H1 (cell line): ENCODE data around the gene CHD5. TPM values are rescaled to one million over a fixed set of nuclear protein-coding genes. Genes with fewer than 3 reads are reported as not detected.

Experiments
- CTCF ChIA-PET: fragments of 300-600 bp; sonication (Branson Sonifier 250); formaldehyde crosslinking; loops from one replicate; lab custom pipeline; 2021; ENCODE audit not compliant: partially characterized antibody; lab: Charles Lee
- POLR2A ChIA-PET: fragments of 300-600 bp; sonication (Branson Sonifier 250); formaldehyde crosslinking; loops from one replicate; lab custom pipeline; 2021; ENCODE audit warnings: inconsistent platforms; ENCODE audit not compliant: partially characterized antibody; lab: Charles Lee
- DNase-seq, 2 experiments: peaks; one replicate each; pipeline versions ENCODE4 v3.0.0 to v3.0.0-alpha.2; 2010 to 2022; ENCODE audit warnings: low spot score in 2 of 2, low read depth in 1 of 2, mixed read lengths in 1 of 2
- FAIRE-seq: peaks from 2 replicates; lab custom pipeline; 2011; peaks lifted over from hg19 to GRCh38; lab: Jason Lieb, UNC
- H2AFZ ChIP-seq: 2 replicates; pipeline ENCODE4 v1.8.1; 2012; ENCODE audit warnings: low read length, inconsistent platforms
- H2AK5ac ChIP-seq: 2 replicates; pipeline ENCODE4 v1.6.1; 2013; ENCODE audit warnings: low read depth, low read length
- H2BK120ac ChIP-seq: replicated peaks from 2 replicates; pipeline ENCODE3; 2013; ENCODE audit warnings: low read depth, low read length, inconsistent platforms
- H2BK12ac ChIP-seq: 2 replicates; pipeline ENCODE4 v1.6.1; 2013; ENCODE audit warnings: low read depth, low read length
- H2BK15ac ChIP-seq: 2 replicates; pipeline ENCODE4 v1.6.1; 2013; ENCODE audit warnings: low read length
- H2BK20ac ChIP-seq: 2 replicates; pipeline ENCODE4 v1.6.1; 2013; ENCODE audit warnings: low read length
- H2BK5ac ChIP-seq: 2 replicates; pipeline ENCODE4 v1.6.1; 2013; ENCODE audit warnings: low read depth, low read length
- H3K14ac ChIP-seq: 2 replicates; pipeline ENCODE4 v1.6.1; 2013; ENCODE audit warnings: inconsistent platforms; ENCODE audit not compliant: insufficient read length
- H3K18ac ChIP-seq: 2 replicates; pipeline ENCODE4 v1.6.1; 2013; ENCODE audit warnings: low read length; ENCODE audit errors: extremely low read depth
- H3K23ac ChIP-seq: 2 replicates; pipeline ENCODE4 v1.6.1; 2013; ENCODE audit warnings: inconsistent platforms; ENCODE audit not compliant: insufficient read length
- H3K23me2 ChIP-seq: 2 replicates; pipeline ENCODE4 v1.6.1; 2013; ENCODE audit warnings: low read depth, low read length
- H3K27ac ChIP-seq: 2 replicates; pipeline ENCODE4 v1.6.1; 2011; ENCODE audit warnings: low read depth, low read length, inconsistent platforms
- H3K27me3 ChIP-seq, 4 experiments: replicated peaks in 1 of 4; 1 replicate in 1 of 4; 2 replicates in 3 of 4; pipeline versions ENCODE4 v1.6.1 to v1.8.1; 2011 to 2013; ENCODE audit warnings: low read length in 3 of 4, mild to moderate bottlenecking in 3 of 4, inconsistent platforms in 2 of 4, mixed read lengths in 2 of 4, moderate library complexity in 1 of 4; ENCODE audit not compliant: control insufficient read depth in 3 of 4, insufficient read depth in 3 of 4; ENCODE audit errors: extremely low read depth in 1 of 4
- H3K36me3 ChIP-seq, 4 experiments: 2 replicates each; pipeline versions ENCODE4 v1.6.1 to v1.8.1; 2011 to 2013; ENCODE audit warnings: mild to moderate bottlenecking in 4 of 4, low read length in 3 of 4, moderate library complexity in 2 of 4, control low read depth in 1 of 4, inconsistent platforms in 1 of 4; ENCODE audit not compliant: insufficient read depth in 4 of 4, control insufficient read depth in 2 of 4
- H3K4ac ChIP-seq: replicated peaks from 2 replicates; pipeline ENCODE3; 2013; ENCODE audit warnings: low read length, low read depth, mixed read lengths, inconsistent platforms; ENCODE audit not compliant: insufficient read length
- H3K4me1 ChIP-seq, 4 experiments: replicated peaks in 1 of 4; 1 replicate in 1 of 4; 2 replicates in 3 of 4; pipeline versions ENCODE4 v1.6.1 to v1.8.1; 2011 to 2013; ENCODE audit warnings: low read length in 3 of 4, inconsistent platforms in 2 of 4, mixed read lengths in 1 of 4; ENCODE audit not compliant: insufficient read depth in 4 of 4, control insufficient read depth in 3 of 4
- H3K4me2 ChIP-seq, 2 experiments: 2 replicates each; pipeline versions ENCODE4 v1.6.1 to v1.8.1; 2011 to 2013; ENCODE audit warnings: low read depth in 2 of 2, low read length in 2 of 2, control low read depth in 1 of 2, inconsistent platforms in 1 of 2, mild to moderate bottlenecking in 1 of 2; ENCODE audit not compliant: insufficient read depth in 1 of 2
- H3K4me3 ChIP-seq, 4 experiments: fragments of 200-600, 300-600 bp in 1 of 4; sonication (generic), shearing (Covaris generic), sonication (Bioruptor Twin) in 1 of 4; 2 replicates each; pipeline versions ENCODE4 v1.5.1 to v1.8.1; 2011 to 2016; ENCODE audit warnings: low read length in 4 of 4, low read depth in 3 of 4, control low read depth in 2 of 4, inconsistent platforms in 2 of 4, mild to moderate bottlenecking in 2 of 4, mixed read lengths in 1 of 4, moderate library complexity in 1 of 4; ENCODE audit not compliant: insufficient read depth in 2 of 4; ENCODE audit errors: extremely low read depth in 1 of 4
- H3K56ac ChIP-seq: replicated peaks from 2 replicates; pipeline ENCODE3; 2013; ENCODE audit warnings: low read depth, mild to moderate bottlenecking, mixed read lengths, low read length, inconsistent platforms; ENCODE audit not compliant: insufficient read length
- H3K79me1 ChIP-seq: 2 replicates; pipeline ENCODE4 v1.6.1; 2013; ENCODE audit warnings: low read depth, low read length, control low read depth
- H3K79me2 ChIP-seq, 2 experiments: 2 replicates each; pipeline versions ENCODE4 v1.6.1 to v1.8.1; 2012 to 2013; ENCODE audit warnings: low read length in 2 of 2, mild to moderate bottlenecking in 2 of 2, inconsistent platforms in 1 of 2; ENCODE audit not compliant: insufficient read depth in 2 of 2, control insufficient read depth in 1 of 2
- H3K9ac ChIP-seq, 4 experiments: replicated peaks in 1 of 4; 1 replicate in 1 of 4; 2 replicates in 3 of 4; pipeline versions ENCODE4 v1.6.1 to v1.8.1; 2011 to 2013; ENCODE audit warnings: low read depth in 3 of 4, low read length in 3 of 4, control low read depth in 2 of 4, mild to moderate bottlenecking in 2 of 4, moderate library complexity in 2 of 4, inconsistent platforms in 1 of 4; ENCODE audit errors: extremely low read depth in 1 of 4
- H3K9me3 ChIP-seq, 2 experiments: 2 replicates each; pipeline versions ENCODE4 v1.6.1 to v1.8.1; 2012 to 2013; ENCODE audit warnings: mild to moderate bottlenecking in 2 of 2, moderate library complexity in 2 of 2, control low read depth in 1 of 2, inconsistent platforms in 1 of 2, low read depth in 1 of 2, low read length in 1 of 2, mixed read lengths in 1 of 2; ENCODE audit not compliant: insufficient read depth in 2 of 2
- H4K20me1 ChIP-seq, 2 experiments: replicated peaks in 1 of 2; 2 replicates each; pipeline versions ENCODE3 to v1.8.1; 2011 to 2013; ENCODE audit warnings: inconsistent platforms in 2 of 2, low read length in 2 of 2, mild to moderate bottlenecking in 1 of 2; ENCODE audit not compliant: insufficient read depth in 2 of 2, control insufficient read depth in 1 of 2
- H4K5ac ChIP-seq: 2 replicates; pipeline ENCODE4 v1.6.1; 2013; ENCODE audit warnings: low read length, low read depth, mixed read lengths, inconsistent platforms; ENCODE audit not compliant: insufficient read length
- H4K8ac ChIP-seq: 2 replicates; pipeline ENCODE4 v1.8.0; 2013; ENCODE audit warnings: mild to moderate bottlenecking, moderate library complexity, low read length, inconsistent platforms; ENCODE audit not compliant: insufficient read depth; ENCODE audit errors: extremely low read depth
- H4K91ac ChIP-seq: replicated peaks from 2 replicates; pipeline ENCODE3; 2013; ENCODE audit warnings: low read length, mixed read lengths, inconsistent platforms; ENCODE audit not compliant: insufficient read length
- ASH2L ChIP-seq: fragments of 200-600, 300-600 bp; sonication (generic); IDR thresholded peaks from one replicate; pipeline ENCODE4 v1.7.1; 2017; ENCODE audit warnings: low read length
- ATF2 ChIP-seq: IDR thresholded peaks from 2 replicates; pipeline ENCODE4 v1.6.1; 2012; ENCODE audit warnings: low read length, inconsistent platforms
- POLR2A ChIP-seq, 2 experiments: IDR thresholded peaks; 1 replicate in 1 of 2; 2 replicates in 1 of 2; pipeline ENCODE4 v1.6.1; 2011; ENCODE audit warnings: low read depth in 2 of 2, low read length in 2 of 2, mild to moderate bottlenecking in 2 of 2; ENCODE audit errors: control extremely low read depth in 1 of 2
- POLR2AphosphoS5 ChIP-seq: IDR thresholded peaks from 2 replicates; pipeline ENCODE4 v1.6.1; 2011; ENCODE audit warnings: low read depth, low read length
- POU5F1 ChIP-seq: IDR thresholded peaks from 2 replicates; pipeline ENCODE4 v1.6.1; 2011; ENCODE audit warnings: low read depth, mild to moderate bottlenecking, low read length, moderate library complexity
- RFX5 ChIP-seq: IDR thresholded peaks from 2 replicates; pipeline ENCODE4 v1.6.1; 2011; ENCODE audit warnings: low read depth, low read length, improper control_type of control experiment, borderline replicate concordance
- SP1 ChIP-seq: IDR thresholded peaks from 2 replicates; pipeline ENCODE4 v1.6.1; 2011; ENCODE audit warnings: low read depth, low read length
- SP2 ChIP-seq: IDR thresholded peaks from 2 replicates; pipeline ENCODE4 v1.6.1; 2012; ENCODE audit warnings: mild to moderate bottlenecking, low read length, inconsistent platforms
- ZNF274 ChIP-seq: IDR thresholded peaks from 2 replicates; pipeline ENCODE4 v1.7.0; 2012; ENCODE audit warnings: low read length, borderline replicate concordance; ENCODE audit errors: extremely low read depth
- WGBS, 2 experiments: shearing (Covaris generic) in 1 of 2; methylation state at CpG; one replicate each; pipeline versions ENCODE4 v1.1.6 to v1.1.7; 2013 to 2015; ENCODE audit warnings: low lambda C conversion rate in 2 of 2, mixed read lengths in 2 of 2, inconsistent platforms in 1 of 2, low coverage in 1 of 2, missing lambda C conversion rate in 1 of 2; ENCODE audit not compliant: insufficient replicate concordance in 2 of 2, insufficient coverage in 1 of 2, insufficient read length in 1 of 2; ENCODE audit errors: extremely low coverage in 1 of 2, missing lambda C conversion rate in 1 of 2; 5-methylcytosine and 5-hydroxymethylcytosine counted together
- polyA plus RNA-seq, 7 experiments: library from polyadenylated mRNA; depleted of rRNA in 3 of 7; stranded (reverse) in 5 of 7; unstranded in 2 of 7; fragments of >200 nt in 5 of 7; fragments of 200-250 nt in 2 of 7; gene quantifications; 1 replicate in 5 of 7; 2 replicates in 1 of 7; 4 replicates in 1 of 7; pipeline versions ENCODE4 v1.2.1 to v1.2.3, GENCODE V29; 2011 to 2013; ENCODE audit warnings: missing spikeins in 2 of 7, mixed read lengths in 2 of 7
- total RNA-seq: library from RNA; stranded (reverse); fragmentation: NEBNext Ultra II Directional; extraction: Animal tissue kit (Norgen Biotek cat#: 25700); gene quantifications from 2 replicates; pipeline ENCODE4 v1.2.1, GENCODE V29; 2021

CHD5 gene
- total and polyA plus RNA-seq, 2 of the 8 experiments (the other 6 are each of a cell fraction or from before 2014, with no cell fraction given), result 0.42 to 1.8 TPM

GRCh38 chr1:6136516-6137220 lies 43.5 kb downstream of the CHD5 start:
- no peak overlapping the region for H3K4me3 ChIP-seq
- no peak overlapping the region for H2BK12ac ChIP-seq
- H4K8ac ChIP-seq, result no peak overlapping the region
- FAIRE-seq (no peak), DNase-seq (no peak)
- H3K4ac ChIP-seq, result no peak overlapping the region
- WGBS, 2 experiments, result 82% methylated on average over 16 of the region's 16 CpGs; no CpG with 5 or more reads in 1 of the 2 experiments
- H3K9ac ChIP-seq, result no peak overlapping the region
- H3K23ac ChIP-seq, result no peak overlapping the region
- no peak overlapping the region for H3K4me2 ChIP-seq
- H3K27me3 ChIP-seq, result no peaks in the 10 kb centered on the region
- no peaks in the 10 kb centered on the region for H4K20me1 ChIP-seq
- no peak overlapping the region for H3K27ac ChIP-seq
- POLR2A ChIA-PET, result interaction anchor here (1.1 to 1.7 kb wide), 2 partner anchors 28 to 37 kb away, joined by 3 to 4 read pairs; no protein-coding TSS in a partner anchor
- H3K14ac ChIP-seq, result no peak overlapping the region
- H3K9me3 ChIP-seq, result no peaks in the 10 kb centered on the region; a peak in 1 of 4 replicates
- H2AK5ac ChIP-seq, result no peak overlapping the region
- H2BK5ac ChIP-seq, result no peak overlapping the region
- no peaks in the 10 kb centered on the region for H3K79me1 ChIP-seq
- H2BK120ac ChIP-seq, result no peak overlapping the region
- H4K91ac ChIP-seq, result no peak overlapping the region
- no peaks in the 10 kb centered on the region for H3K79me2 ChIP-seq
- no peaks in the 10 kb centered on the region for H3K36me3 ChIP-seq
- no peak overlapping the region for H3K56ac ChIP-seq
- H2BK20ac ChIP-seq, result no peak overlapping the region
- H3K23me2 ChIP-seq, result no peaks in the 10 kb centered on the region
- H3K18ac ChIP-seq, result no peak overlapping the region
- CTCF ChIA-PET, result interaction anchor here (0.7 to 4.0 kb wide), 22 partner anchors 9 to 272 kb away, joined by 3 to 16 read pairs (median 4); no protein-coding TSS in a partner anchor
- H3K4me1 ChIP-seq, result no peaks in the 10 kb centered on the region
- TF ChIP-seq ZNF274, result no peak
- no peak for TF ChIP-seq POU5F1
- TF ChIP-seq POLR2AphosphoS5, result no peak
- no peak for TF ChIP-seq SP1
- no peak for TF ChIP-seq POLR2A (IDR thresholded peaks at IDR 0.05; ENCODE audit: control extremely low read depth in 1 of 2, low read depth in 2 of 2, low read length in 2 of 2)
- no peak for TF ChIP-seq ATF2
- no peak for TF ChIP-seq ASH2L
- no peak for TF ChIP-seq SP2
- no peak for TF ChIP-seq RFX5
- no peak overlapping the region for H2AFZ ChIP-seq
- no peak overlapping the region for H4K5ac ChIP-seq
- no peak overlapping the region for H2BK15ac ChIP-seq
